ENCODE results near the gene ARHGAP20.

ARHGAP20 gene

GRCh38 chr11:110600322-110600721 lies 111.9 kb downstream of the ARHGAP20 start:
- Histone ChIP-seq H3K4me1 (ENCODE audit: low read length) (no peaks in the 10 kb centered on the region), H4K20me1 (ENCODE audit: insufficient read depth, low read length) (no peaks in the 10 kb centered on the region), H3K4me2 (ENCODE audit: low read length) (no peak overlapping the region), H3K36me3 (replicated peaks; ENCODE audit: low read depth, low read length) (no peaks in the 10 kb centered on the region), H3K79me2 (ENCODE audit: low read length) (no peaks in the 10 kb centered on the region), H3K27me3 (ENCODE audit: low read depth, low read length) (peaks cover 9% of the 10 kb centered on the region; the same call in 1 of the 2 replicates), H3K27ac (ENCODE audit: low read length) (no peak overlapping the region), H3K9me3 (ENCODE audit: insufficient read depth, low read length) (no peaks in the 10 kb centered on the region), H3K4me3 (ENCODE audit: low read length) (no peak overlapping the region), H2AFZ (ENCODE audit: low read depth, low read length) (no peak overlapping the region), H3K9ac (ENCODE audit: low read length) (no peak overlapping the region)
- no peak for TF ChIP-seq EZH2phosphoT487 (IDR thresholded peaks at IDR 0.05; ENCODE audit: low read depth)
- no peak for TF ChIP-seq CTCF (IDR thresholded peaks at IDR 0.05; ENCODE audit: low read depth, low read length)

GRCh38 chr11:110599207-110599606 lies 113.0 kb downstream of the ARHGAP20 start:
- Histone ChIP-seq H3K4me2 (ENCODE audit: low read length) (no peak overlapping the region), H3K4me1 (ENCODE audit: low read length) (no peaks in the 10 kb centered on the region), H3K27me3 (ENCODE audit: low read depth, low read length) (0 out of 2 replicates have a peak, but pooled peaks cover 3% of the 10 kb centered on the region), H3K79me2 (ENCODE audit: low read length) (no peaks in the 10 kb centered on the region), H3K4me3 (ENCODE audit: low read length) (no peak overlapping the region), H3K9ac (ENCODE audit: low read length) (no peak overlapping the region), H3K27ac (ENCODE audit: low read length) (no peak overlapping the region), H4K20me1 (ENCODE audit: insufficient read depth, low read length) (no peaks in the 10 kb centered on the region), H3K36me3 (replicated peaks; ENCODE audit: low read depth, low read length) (no peaks in the 10 kb centered on the region), H3K9me3 (ENCODE audit: insufficient read depth, low read length) (no peaks in the 10 kb centered on the region), H2AFZ (ENCODE audit: low read depth, low read length) (no peak overlapping the region)
- TF ChIP-seq EZH2phosphoT487 (IDR thresholded peaks at IDR 0.05; ENCODE audit: low read depth) (no peak), CTCF (IDR thresholded peaks at IDR 0.05; ENCODE audit: low read depth, low read length) (no peak)

- Histone ChIP-seq H3K79me2 (ENCODE audit: low read length) (no peaks in the 10 kb centered on the region), H2AFZ (ENCODE audit: low read depth, low read length) (no peak overlapping the region), H3K4me3 (ENCODE audit: low read length) (no peak overlapping the region), H4K20me1 (ENCODE audit: insufficient read depth, low read length) (no peaks in the 10 kb centered on the region), H3K9ac (ENCODE audit: low read length) (no peak overlapping the region), H3K36me3 (replicated peaks; ENCODE audit: low read depth, low read length) (no peaks in the 10 kb centered on the region), H3K4me1 (ENCODE audit: low read length) (no peaks in the 10 kb centered on the region), H3K27me3 (ENCODE audit: low read depth, low read length) (peaks cover 7% of the 10 kb centered on the region; the same call in 1 of the 2 replicates), H3K4me2 (ENCODE audit: low read length) (no peak overlapping the region), H3K9me3 (ENCODE audit: insufficient read depth, low read length) (no peaks in the 10 kb centered on the region), H3K27ac (ENCODE audit: low read length) (no peak overlapping the region)
- TF ChIP-seq CTCF (IDR thresholded peaks at IDR 0.05; ENCODE audit: low read depth, low read length) (no peak), EZH2phosphoT487 (IDR thresholded peaks at IDR 0.05; ENCODE audit: low read depth) (no peak)
Measured at GRCh38 chr11:110598725-110599124, 113.5 kb downstream of the ARHGAP20 start.

GRCh38 chr11:110587972-110588371 lies 124.3 kb downstream of the ARHGAP20 start:
- Histone ChIP-seq H3K4me3 (ENCODE audit: low read length) (no peak overlapping the region), H2AFZ (ENCODE audit: low read depth, low read length) (no peak overlapping the region), H3K4me2 (ENCODE audit: low read length) (no peak overlapping the region), H3K4me1 (ENCODE audit: low read length) (no peaks in the 10 kb centered on the region), H3K79me2 (ENCODE audit: low read length) (no peaks in the 10 kb centered on the region), H4K20me1 (ENCODE audit: insufficient read depth, low read length) (no peaks in the 10 kb centered on the region), H3K27ac (ENCODE audit: low read length) (no peak overlapping the region), H3K9ac (ENCODE audit: low read length) (no peak overlapping the region), H3K9me3 (ENCODE audit: insufficient read depth, low read length) (no peaks in the 10 kb centered on the region), H3K27me3 (ENCODE audit: low read depth, low read length) (no peaks in the 10 kb centered on the region), H3K36me3 (replicated peaks; ENCODE audit: low read depth, low read length) (no peaks in the 10 kb centered on the region)
- TF ChIP-seq EZH2phosphoT487 (IDR thresholded peaks at IDR 0.05; ENCODE audit: low read depth) = no peak
- TF ChIP-seq CTCF (IDR thresholded peaks at IDR 0.05; ENCODE audit: low read depth, low read length) = no peak
